Activated gamma-delta T cell treated with anti-CD3 and anti-CD28 coated beads, Interleukin-2, amount 50 U/mL, for 16 hours (primary cell): ENCODE results near the gene EEPD1.
A peak's percentile ranks its signal among the peaks of the same experiment; 100 is the strongest.

ENCODE experiments used
- DNase-seq: peaks from one replicate; pipeline ENCODE4 v3.0.0-alpha.2; 2020; ENCODE audit warnings: low read depth

Gene EEPD1

DNA sequence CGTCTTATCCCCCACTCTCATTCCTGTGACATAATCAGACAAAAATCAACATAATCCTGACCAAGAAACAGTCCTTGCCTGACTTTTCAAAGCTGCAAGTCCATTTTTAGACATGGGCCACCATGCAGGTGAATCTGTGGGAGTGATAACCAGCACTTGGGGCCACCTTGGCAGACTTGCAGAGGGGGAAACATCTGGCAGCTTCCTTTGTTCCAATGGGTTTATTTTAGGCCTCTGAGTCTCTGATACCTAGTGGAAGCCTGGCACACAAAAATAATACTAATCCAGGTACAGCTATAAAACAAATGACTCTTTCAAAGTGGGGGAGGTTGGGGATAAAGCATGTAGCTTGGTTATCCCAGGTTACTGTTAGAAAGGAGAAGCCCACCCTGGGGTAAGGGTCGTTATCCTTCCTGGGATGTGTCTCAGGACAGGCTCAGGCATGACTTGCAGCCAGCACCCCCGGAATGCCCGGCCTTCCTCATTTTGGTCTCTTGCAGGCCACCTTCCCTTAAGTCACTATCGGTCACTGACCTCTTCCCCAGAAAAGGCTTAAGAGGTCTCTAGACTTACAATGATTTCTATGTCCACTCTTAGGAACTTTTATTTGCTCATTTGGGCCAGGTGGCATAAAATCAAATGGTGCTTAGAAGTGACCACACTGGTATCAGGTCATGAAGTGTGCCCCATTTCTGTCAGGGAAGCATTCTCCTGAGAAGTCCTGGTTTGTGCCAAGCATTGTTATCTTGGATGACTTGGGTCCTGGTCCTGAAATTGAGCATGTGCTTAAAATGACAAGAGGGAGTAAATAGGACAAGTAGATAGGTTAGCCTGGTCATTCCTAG lies 37.6 kb downstream of the EEPD1 start:
- no peak for DNase-seq

DNA sequence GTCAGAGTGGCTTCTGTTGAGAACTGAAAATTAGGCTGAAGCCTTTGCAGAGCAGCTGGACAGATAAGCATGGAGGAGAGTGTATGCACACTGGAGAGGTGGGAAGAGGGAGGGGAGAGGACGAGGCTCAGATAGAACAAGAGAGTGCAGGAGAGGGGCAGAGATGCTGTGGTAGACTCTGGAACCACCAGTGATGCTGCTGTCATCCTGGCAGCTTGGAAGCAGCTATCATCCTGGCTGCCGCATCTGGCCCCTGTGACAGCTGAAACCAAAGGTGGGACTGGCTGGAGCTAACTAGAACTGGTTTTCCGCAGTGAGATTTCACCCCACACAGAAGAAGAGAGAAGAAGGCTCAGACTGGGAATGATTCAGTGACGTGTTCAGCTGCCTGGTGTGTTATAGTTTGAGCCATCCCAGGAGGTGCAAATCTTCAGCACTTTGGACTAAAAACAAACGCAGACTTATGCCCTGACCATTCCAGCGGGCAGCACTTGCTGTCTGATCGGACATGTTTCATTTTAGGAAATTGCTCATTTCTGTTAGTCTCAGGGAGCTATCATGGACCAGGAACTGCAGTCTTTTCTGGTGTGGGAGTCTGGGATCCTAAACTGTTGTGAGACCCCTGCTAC lies 38.4 kb downstream of the EEPD1 start:
- DNase-seq: no peak

GRCh38 chr7:36192053-36192824 lies 39.2 kb downstream of the EEPD1 start:
- no peak for DNase-seq

- no peak for DNase-seq
Measured at GRCh38 chr7:36192877-36193276, 39.8 kb downstream of the EEPD1 start.

GRCh38 chr7:36198854-36199266 lies 45.8 kb downstream of the EEPD1 start:
- DNase-seq: no peak

GRCh38 chr7:36199329-36199728 lies 46.3 kb downstream of the EEPD1 start:
- no peak for DNase-seq

GRCh38 chr7:36201122-36201723 lies 48.2 kb downstream of the EEPD1 start:
- DNase-seq: no peak

GRCh38 chr7:36202398-36202797 lies 49.3 kb downstream of the EEPD1 start:
- DNase-seq: no peak

DNA sequence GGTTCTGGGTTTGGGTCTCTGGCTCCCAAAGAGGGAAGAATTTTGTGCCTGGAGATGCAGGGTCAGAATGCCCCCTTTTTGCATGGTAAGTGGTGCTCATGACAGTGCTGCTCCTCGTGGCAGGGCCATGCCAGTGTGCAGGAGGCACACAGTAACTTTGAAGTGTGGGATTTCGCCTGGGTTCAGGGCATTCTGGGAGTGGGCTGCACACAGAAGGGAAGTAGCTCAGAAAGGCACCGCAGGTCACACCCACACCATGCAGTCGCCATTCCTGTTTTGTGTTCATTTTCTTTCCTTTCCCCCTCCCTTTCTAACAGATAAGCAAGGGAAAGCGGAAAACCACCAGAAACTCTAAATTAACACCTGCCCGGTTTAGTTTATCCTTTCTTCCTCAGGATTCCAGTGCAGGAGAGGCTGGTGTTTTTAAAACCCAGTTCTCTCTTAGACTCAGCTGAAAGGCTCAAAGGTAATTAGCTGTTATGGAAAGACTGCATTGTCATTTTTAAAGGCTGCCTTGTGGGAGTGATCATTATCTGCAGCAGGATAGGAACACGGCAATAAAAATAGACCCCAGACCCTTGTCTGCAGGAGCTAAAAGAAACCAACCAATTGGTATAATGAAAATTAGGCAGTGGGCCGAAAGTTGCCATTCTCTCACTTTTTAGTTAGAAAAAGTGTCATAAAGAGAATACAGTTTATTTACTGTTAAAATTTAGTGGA lies 50.2 kb downstream of the EEPD1 start:
- DNase-seq: no peak

DNA sequence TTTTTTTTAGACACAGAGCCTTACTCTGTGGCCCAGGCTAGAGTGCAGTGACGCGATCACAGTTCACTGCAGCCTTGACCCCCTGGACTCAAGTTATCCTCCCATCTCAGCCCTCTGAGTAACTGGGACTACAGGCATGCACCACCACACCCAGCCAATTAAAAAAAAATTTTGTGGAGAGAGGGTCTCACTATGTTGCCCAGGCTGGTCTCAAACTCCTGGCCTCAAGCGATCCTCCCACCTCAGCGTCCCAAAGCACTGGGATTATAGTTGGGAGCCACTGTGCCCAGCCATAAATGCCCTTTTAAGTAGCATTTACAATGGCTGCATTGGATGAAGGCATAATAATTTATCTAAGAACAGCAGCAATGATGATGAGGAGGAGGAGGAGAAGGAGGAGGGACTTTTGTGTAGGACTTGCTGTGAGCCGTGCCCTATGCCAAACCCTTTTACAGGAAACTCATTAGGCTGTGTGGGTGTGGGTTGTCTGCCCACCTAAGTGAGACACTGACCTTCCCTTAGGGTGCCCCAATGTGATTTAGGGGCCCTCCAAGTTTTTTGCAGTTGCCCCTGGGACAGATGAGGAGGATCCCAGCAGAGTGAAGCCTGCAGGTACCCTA lies 51.1 kb downstream of the EEPD1 start:
- DNase-seq: no peak

DNA sequence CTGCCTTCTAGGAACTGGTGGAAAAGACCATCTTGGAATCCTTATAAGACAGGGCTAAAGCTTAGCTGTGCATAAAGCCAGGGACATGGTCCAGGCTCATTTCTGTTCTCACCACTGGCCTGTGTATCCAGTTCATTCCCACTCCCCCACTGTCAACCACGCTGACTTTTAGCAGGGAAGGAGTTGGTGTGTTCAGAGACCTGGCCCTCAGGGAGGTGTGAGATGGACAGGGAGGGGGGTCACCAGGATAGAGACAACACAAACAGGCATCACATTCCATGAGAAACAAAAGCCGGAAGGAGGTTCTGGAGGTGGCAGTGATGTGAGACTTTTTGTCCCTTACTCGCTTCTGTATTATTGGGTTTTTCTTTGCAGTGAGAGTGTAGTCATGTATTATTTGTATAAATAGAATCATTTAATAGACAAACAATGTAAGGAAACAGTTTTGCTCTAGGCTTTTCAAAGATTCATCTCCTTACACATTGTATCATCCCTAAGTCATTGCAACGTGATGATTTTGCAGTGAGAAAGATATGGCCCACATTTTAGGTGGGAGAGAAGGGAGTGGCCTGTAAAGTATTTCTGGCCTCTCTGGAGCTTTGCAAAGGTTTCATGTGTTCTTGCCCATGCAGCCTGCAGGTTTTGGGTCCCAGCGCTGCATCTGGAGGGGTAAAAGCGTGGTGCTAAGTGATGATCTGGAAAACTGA lies 52.0 kb downstream of the EEPD1 start:
- DNase-seq: no peak

- no peak for DNase-seq
Measured at GRCh38 chr7:36205803-36206202, 52.7 kb downstream of the EEPD1 start.

DNA sequence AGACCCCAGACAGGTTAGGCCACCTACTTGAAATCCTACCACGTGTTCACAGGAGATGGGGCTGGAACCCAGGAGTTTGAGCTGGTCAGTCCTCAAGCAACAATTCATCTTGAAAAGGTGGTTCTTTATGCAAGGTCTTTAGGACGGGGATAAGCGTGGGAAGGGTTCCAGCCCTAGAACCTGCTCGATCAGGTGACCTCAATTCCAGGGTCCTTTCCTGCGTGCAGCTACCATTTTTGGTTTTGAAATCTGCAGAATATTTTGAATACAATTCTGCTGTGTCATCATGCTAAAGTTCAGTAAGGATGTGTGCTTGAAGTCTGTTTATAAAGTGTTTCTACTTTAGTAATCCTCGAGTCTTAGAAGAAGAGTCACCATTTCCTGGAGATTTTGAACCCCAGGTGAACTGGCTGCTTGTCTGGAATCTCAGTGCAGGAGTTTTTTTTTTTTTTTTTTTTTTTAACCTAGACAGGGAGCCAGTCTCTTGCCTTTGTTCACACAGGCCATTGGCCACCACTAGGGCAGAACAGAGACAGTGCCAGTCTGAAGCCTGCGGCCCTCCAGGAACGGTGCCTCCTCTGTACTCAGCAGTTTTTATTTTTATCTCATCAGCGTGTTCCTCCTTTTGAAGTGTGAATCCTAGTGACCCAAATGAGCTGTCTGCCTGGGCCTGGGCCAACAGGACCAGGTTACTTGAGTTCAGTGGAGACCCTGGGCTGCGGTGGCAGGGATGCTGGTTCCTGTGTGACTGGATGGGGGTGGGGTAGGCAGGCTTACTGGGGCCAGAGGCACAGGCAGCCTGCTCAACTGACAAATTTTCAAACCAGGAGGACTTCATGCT lies 54.6 kb downstream of the EEPD1 start:
- peak; percentile 8 for DNase-seq

DNA sequence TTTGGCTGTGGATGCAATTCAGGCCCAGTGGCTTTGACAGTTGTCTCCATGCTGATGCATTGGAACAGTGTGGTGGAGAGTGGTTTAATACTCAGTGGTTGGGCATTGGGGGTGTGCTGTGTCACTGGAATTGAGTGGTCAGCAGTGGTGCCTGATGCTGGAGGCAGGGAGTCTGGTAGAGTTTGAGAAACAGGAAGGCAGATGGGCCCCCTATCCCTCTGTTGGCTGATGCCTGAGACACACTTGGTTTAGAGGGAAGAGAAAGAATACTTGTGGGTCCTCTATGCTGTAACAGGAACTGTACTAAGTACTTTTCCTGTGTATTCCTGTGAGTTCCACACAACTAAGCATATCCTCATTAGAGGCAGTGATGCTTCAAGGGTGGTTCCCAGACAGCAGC lies 55.4 kb downstream of the EEPD1 start:
- no peak for DNase-seq

GRCh38 chr7:36208997-36209813 lies 56.2 kb downstream of the EEPD1 start:
- no peak for DNase-seq

- DNase-seq: no peak
Measured at GRCh38 chr7:36209814-36210183, 56.7 kb downstream of the EEPD1 start.

- no peak for DNase-seq
Measured at GRCh38 chr7:36210291-36210922, 57.4 kb downstream of the EEPD1 start.
